ENCODE results near the gene TPRG1L. TPM values are rescaled to one million over a fixed set of nuclear protein-coding genes. Genes with fewer than 3 reads are reported as not detected.

Gene TPRG1L
- total RNA-seq, 1 donor from 2014 or later = 14.7 TPM

- DNase-seq (ENCODE audit: low spot score) = no peak
Measured at GRCh38 chr1:3593745-3594144, 31.1 kb upstream of the TPRG1L start.

DNA sequence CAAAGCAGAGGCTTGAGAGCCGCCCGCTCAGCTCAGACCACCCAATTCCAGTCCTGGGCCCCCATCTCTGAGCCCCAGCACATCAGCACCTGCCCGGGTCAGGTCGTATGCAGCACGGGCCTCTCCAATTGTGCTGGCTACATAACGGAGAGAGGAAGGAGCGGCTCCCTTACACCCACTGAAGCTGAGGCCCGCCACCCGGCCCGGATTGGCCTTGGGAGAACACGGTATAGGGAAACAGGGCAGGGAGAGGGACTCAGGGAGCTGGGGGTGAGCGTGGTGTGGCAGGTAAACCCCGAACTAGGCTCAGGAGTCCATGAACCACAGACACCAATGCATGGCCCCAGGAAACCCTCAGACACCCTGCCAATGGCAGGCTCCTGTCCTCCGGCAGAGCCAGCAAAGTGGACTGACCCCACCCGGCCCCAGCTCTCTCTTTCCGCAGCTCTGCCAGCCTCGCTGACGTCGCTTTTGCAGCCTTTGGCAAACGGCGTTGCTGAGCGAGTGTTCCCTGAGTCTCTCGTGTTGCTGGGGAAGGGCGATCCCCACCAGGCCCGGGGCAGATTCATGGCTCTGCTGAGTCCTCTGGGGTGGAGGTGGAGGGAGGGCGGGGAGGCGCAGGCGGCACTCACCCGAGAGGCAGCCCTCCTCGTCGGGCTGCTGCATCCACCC lies 30.0 kb upstream of the TPRG1L start:
- DNase-seq (ENCODE audit: low spot score) = no peak

DNA sequence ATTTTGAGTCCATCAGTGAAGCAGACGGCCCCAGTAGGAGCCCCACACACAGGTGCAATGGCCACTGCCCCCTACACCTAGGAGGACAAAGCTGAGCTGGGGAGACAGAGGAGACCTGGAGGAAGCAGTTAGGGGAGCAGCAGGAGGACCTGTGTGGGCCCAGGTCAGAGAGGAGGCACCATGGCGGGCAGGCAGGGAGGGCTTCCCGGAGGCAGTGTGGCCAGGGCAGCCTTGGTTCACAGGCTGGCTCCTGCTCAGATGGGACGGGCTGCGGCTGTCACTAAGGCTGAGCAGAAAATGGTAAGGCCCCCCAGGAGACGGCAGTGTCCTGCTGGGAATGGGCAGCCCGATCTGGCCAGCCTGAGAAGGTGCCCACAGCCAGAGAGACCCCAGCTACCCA lies 28.9 kb upstream of the TPRG1L start:
- no peak for DNase-seq (ENCODE audit: low spot score)

GRCh38 chr1:3596663-3597598 lies 27.9 kb upstream of the TPRG1L start:
- DNase-seq (ENCODE audit: low spot score) = no peak

GRCh38 chr1:3597599-3597964 lies 27.2 kb upstream of the TPRG1L start:
- DNase-seq (ENCODE audit: low spot score) = no peak

- peak; percentile 56 for DNase-seq (ENCODE audit: low spot score)
Measured at GRCh38 chr1:3598051-3598491, 26.7 kb upstream of the TPRG1L start.

GRCh38 chr1:3598522-3599285 lies 26.1 kb upstream of the TPRG1L start:
- DNase-seq (ENCODE audit: low spot score) = no peak

DNA sequence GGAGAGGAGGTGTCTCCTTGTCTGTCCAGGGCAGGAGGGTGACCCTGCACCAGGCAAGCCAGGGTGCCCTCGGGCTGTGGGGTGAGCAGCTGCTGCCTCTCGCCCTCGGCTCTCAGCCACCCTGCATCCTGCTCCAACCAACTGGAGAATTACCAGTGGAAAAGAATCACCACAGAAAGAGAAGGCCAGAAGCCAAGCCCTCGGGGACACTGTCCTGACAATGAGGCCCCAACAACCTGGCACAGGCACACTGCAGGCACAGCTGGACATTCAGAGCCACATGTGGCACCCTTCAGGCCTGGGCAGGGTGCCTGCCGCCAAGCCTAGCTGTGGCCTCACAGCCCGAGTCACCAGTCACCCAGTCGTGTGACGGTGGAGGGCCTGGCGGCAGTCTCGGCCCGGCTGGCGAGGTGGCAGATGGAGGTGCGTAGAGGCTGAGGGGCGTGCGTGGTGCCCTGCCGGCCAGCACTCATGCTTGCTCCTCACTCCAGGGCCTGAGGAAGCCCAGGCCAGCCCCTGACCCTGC lies 25.5 kb upstream of the TPRG1L start:
- DNase-seq (ENCODE audit: low spot score) = no peak

- DNase-seq (ENCODE audit: low spot score) = no peak
Measured at GRCh38 chr1:3599816-3600215, 25.0 kb upstream of the TPRG1L start.

DNA sequence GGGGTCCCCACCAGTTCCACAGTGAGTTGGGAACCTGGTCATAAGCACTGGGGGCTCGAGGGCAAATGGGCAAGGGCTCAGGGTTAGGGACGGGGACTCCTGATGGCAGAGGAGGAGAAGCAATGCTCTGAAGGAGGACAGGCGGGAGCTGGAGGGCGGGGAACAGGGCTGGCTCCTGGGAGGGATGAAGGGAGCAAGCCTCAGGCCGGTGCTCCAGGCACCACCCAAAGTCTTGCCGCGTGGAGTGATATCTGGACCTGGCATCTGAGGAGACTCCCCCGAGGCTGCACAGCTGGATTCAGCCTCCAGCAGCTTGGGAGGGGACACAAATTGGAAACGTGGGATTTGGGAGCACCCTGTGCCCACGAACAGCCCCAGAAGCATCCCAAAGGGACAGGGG lies 24.5 kb upstream of the TPRG1L start:
- DNase-seq (ENCODE audit: low spot score) = no peak

DNA sequence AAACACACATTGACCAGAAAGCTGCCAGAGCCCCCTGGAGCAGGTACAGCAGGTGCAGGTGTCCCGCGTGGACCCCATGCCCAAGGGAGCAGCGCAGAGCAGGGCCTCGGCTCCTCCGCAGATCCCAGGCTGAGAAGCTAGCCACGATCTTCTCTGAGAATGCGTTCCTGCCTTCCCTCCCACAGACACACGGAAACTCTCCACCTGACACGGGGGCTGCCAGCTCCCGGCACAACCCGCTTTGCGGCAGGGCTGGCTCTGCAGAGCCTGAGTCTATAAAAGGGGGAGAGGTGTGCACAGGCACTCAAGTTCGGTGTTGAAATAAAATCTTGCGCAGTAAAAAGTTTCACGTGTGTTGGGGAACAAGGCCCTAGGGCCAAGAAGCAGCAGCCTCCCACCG lies 23.1 kb upstream of the TPRG1L start:
- DNase-seq (ENCODE audit: low spot score) = no peak

- no peak for DNase-seq (ENCODE audit: low spot score)
Measured at GRCh38 chr1:3602375-3602774, 22.4 kb upstream of the TPRG1L start.

- no peak for DNase-seq (ENCODE audit: low spot score)
Measured at GRCh38 chr1:3603156-3603555, 21.7 kb upstream of the TPRG1L start.

DNA sequence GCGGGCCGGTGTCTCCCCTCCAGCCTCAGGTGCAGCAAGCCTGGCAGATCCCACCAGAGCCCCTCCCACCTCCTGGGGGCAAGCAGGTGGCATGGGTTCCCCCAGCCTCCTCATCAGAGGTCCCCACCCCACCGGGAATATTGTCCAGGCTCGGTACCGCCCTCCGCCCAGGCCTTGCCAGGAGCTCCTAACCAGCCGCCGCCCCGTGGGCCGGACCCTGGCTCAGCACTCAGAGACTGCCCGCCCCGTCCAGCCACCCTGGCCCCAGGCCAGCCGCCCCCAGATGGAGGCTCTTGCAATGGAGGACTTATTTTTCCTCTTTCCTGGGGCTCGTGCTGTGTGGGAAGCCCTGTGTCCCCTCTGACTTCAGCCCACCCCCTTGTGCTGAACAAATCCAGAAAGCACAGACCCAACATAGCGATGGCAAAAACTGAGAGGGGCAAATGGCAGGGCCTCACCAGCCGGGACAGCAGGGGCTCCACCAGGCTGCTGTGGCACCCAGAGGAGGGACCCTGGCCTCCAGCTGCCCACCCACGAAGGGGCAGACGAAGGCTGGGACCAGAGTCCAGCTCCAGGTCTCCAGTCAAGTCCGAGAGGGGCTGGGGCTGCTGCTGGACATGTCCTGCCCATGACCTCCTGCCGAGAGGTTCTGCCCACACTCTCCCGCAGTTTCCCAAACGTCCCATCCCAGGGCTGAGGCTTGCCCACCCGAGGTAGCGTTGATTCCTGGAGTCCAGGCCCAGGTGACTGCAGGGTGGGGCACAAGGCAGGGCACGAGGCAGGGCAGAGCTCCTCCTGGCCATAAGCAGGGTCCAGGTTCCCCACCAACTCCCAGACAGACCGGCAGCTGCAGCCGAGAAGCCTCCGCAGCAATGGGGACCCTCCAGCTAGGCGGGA lies 21.0 kb upstream of the TPRG1L start:
- no peak for DNase-seq (ENCODE audit: low spot score)

GRCh38 chr1:3604468-3604974 lies 20.3 kb upstream of the TPRG1L start:
- no peak for DNase-seq (ENCODE audit: low spot score)

DNA sequence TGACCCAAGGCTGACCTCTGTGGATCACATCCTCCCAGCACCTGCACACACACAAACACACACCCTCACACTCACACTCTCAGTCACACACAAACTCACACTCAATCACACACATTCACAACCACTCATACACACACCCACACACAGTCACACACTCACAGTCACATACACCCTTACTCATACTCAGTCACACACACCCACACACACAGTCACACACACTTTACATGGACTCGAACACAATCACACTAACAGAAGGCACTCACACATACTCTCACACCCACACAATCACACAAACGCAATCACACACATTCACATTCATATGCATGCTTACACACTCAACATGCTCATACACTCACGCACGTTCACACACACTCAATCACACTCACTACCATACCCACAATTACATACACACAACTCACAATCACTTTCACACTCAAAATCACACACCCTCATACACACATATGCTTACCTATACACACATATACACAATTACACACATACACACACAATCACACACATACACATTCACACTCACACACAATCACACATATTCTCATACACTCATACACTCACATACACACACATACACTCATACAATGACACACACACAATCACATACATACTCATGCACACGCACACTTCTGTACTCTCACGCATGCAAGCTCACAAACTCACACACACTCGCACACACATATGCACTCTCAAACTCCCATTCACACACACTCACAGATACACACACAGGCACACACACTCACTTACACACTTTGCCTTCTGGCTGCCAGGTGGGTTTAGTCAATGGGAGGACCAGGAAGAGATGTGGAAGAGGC lies 19.6 kb upstream of the TPRG1L start:
- no peak for DNase-seq (ENCODE audit: low spot score)

- no peak for DNase-seq (ENCODE audit: low spot score)
Measured at GRCh38 chr1:3606779-3607702, 17.8 kb upstream of the TPRG1L start.

GRCh38 chr1:3607703-3608065 lies 17.1 kb upstream of the TPRG1L start:
- no peak for DNase-seq (ENCODE audit: low spot score)

DNA sequence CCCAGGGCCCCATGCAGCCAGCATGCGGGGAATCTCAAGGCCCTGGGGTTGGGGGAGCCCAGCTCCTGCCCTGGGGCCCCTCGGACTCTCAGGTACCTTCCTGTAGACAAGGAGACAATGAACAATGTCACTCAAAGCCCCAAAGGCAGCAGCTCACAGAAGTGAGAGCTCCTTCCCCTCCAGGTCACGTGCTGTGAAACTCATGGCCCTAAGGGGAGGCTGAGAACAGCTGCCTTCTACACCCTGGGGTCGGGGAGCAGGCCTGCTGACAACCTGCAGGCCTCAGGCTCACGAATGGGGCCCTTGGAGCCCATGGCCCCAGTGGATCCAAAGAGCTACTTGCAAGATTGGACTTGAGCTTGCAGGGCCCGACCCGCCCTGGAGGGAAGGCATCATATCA lies 16.7 kb upstream of the TPRG1L start:
- no peak for DNase-seq (ENCODE audit: low spot score)
